NCI-H446 (cell line): ENCODE data around the gene RFTN2.
"Not testable (repeated sequence)": the region's sequence is repeated elsewhere in the genome, so short reads cannot be mapped to it uniquely, and the experiment has no call there.

Source experiments
- DNase-seq, 2 experiments: peaks; one replicate each; lab custom pipeline; 2025; lab: John Stamatoyannopoulos, UW

Gene RFTN2, protein sequence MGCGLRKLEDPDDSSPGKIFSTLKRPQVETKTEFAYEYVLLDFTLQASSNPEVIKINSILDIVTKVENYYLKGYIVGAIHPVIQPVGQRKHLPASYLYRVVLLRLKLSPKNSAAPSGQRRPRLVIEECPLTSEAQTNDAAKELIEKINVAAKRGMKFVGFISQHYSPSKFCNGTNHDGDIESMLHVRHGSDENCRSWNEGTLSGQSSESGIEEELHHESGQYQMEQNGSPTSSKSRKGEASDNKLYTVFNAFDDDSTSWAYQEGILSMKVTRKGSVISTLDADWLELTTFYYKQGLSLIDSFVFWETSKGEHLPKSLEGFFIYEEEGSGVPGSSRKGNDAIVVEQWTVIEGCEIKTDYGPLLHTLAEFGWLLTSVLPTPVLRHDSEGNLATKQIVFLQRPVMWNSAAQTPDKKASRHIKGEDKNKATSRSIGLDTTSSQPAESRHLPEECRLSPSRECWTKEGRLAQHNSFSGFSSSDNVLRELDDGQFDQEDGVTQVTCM

DNA sequence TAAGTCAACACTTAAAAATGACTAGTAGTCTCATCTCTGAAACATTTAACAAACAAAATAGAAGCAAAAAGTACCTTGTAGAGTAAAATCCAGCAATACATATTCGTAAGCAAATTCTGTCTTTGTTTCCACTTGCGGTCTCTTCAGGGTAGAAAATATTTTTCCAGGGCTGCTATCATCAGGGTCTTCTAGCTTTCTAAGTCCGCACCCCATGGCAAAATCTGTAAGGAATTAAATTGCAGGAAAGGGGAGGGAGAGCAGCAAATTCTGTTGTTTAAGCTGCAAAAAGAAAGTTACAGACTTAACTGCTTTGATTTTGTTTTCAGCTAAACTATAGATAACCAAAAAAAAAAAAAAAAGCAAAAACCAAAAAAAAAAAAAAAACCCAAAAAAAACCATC, at the start of gene RFTN2:
RFTN2 (minus strand) TSS at position 342 of the 400 bp plus-strand sequence; CDS start at position 213, 129 bp downstream.
- DNase-seq = no peak

DNA sequence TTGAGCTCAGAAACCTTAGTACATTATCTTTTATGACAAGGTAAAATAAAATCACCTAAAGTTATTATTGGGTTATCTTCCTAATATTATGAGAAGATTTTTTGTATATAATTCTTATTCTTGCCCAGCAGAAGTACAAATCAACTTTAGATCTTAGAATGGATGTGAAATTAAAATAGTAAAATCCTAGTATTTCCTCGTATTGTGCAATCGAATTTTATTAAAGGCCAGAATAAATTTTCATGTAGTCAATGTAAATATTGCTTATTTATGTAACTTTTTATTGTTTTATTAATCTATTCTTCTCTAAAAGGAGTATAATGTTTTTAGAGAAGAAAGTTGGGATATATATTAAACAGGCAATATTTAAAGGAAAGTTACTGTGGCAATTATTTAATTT, 42.5 kb upstream of the RFTN2 start:
- DNase-seq = no peak

DNA sequence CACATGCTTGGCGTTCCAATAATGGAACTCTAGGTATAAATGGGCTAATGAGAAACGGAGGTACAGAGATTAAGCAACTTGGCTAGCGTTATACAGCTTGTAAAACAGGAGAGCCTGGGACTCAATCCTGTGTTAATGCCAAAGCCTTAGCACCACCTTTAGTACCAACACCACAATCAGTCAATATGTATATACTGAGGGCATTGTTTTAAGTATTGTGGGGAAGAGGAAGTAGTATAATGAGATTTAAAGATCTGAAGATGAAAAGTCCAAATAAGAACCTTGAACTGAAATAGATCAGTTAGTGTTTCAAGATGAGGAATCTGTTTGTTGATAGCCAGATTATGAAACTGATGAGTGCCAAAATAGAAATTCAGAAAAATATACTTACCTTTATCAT, 37.9 kb upstream of the RFTN2 start:
- DNase-seq = no peak

DNA sequence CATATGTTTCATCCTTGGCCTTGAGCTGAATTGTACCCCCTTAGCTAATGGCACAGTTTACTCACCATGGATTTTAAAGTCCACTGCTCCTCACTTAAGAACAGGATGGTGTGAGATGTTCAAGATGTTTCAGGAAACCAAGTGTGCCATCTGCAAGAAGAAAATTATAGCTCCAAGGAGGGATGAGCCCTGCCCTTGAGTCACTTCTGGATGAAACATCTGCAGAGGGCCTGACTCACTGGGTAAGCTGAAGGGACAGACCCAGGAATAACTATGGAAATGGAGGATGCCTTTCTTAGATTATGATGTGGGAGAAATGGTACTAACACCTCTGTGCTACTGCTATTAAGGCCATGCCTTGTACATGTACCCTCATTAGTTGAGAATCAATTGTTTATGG, 36.2 kb upstream of the RFTN2 start:
- no peak for DNase-seq

DNA sequence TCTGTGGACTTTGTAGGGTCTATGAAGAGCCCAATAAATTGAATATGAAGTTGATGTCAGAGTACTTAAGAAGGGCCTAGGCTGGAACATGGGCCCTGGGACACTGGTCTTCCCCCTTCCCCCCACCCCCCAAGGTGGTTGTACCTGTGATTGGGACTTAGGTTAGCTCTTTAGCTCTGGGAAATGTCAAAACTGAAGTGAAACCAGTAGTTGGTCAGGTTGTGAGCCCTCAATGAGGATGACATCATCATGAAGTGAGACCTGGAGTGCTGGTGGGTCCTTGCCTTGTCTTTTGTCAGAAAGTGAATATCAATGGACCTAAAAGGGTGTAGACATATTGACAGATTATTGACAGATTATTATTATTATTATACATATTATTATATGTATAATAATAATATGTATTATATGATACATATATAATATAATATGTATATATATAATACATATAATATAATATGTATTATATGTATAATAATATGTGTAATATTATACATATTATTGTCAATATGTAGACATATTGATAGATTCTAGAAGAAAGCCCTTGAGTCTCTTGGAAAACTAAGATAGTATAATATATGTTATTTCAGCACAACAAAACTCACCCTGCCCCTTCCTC, 35.1 kb upstream of the RFTN2 start:
- DNase-seq = no peak

DNA sequence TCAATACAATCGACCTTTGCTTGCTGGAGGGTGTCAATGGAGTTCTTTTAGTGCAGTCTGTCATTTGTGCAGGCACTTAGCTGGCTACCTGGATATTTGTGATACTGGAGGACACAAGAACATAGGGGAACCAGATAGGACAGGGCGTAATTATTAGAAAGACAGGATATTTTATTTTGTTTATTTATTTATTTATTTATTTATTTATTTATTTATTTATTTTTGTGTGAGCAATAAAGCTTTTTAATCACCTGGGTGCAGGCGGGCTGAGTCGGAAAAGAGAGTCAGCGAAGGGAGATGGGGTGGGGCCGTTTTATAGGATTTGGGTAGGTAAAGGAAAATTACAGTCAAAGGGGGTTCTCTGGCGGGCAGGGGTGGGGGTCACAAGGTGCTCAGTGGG, 33.8 kb upstream of the RFTN2 start:
- DNase-seq = not testable (repeated sequence)

DNA sequence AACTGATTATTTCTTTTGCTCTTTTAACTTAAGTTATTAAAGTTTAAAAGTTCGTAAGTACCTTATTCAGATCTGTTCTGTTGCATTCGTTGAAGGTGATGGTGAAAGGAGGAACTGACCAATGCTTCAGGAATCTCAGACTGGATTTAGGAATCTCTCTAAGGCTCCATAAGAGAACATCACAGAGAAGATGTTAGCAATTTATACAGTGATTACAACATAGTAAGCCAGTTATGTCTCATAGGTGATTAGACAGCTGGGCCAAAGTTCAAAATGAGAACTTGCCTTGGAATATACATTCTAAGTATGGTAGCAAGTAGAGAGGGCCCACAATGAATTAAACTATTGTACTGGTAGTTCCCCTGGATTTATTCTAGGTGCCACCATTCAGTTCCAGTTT, 32.9 kb upstream of the RFTN2 start:
- DNase-seq = no peak

DNA sequence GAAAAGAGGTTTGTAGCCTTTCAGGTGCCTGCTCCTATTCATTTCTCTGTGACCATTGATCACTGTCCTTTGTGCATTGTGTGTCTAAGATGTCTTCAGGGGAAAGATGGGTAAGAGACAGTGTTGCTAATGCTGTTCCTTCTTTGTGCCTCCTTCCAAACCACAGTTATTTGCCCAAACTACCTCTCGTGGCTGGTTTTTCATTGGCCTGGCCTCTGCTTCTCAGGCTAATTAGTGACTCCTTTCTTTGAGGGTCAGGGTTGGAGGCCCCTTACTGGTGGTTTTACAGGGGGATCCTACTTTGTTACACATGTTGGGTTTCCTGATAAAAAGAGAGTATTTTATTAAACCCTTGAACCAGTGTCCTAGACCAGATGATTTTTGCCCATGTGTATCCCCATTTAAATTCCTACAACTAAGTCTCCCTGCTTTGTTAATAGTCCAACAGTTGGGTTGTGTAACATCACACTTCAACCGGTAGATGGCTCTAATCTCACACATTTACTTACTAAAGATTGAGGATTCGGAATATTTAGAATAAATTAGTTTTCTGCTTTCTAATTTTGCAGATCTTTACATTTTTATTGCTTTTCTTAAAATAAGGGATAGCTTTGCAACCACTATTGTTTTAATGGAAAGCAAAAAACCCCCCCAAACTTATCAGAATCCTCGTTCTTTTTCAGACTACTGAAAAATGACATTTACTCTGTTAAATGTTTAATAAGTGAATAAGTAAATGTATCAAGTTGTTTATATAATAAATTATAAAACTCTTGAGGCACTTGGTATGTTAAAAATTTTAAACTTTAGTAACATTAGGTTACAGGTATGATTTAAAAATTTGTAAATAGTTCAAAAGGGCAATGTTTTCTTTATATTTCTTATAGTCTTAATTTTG, 32.2 kb upstream of the RFTN2 start:
- DNase-seq = peak in 1 of 2 experiments; percentile 48

DNA sequence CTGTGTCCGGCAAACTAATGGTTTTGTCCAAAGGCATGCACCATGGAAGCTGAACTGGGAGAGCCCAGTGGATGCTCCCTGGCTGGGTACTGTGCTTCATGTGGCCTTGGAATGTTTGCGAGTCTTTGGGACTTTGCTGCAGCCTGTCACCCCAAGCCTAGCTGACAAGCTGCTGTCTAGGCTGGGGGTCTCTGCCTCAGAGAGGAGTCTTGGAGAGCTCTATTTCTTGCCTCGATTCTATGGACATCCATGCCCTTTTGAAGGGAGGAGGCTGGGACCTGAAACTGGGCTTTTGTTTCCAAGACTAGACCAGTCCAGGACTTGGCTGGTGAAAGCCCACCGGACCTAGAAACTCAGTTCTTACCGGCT, 31.4 kb upstream of the RFTN2 start:
- DNase-seq = no peak

DNA sequence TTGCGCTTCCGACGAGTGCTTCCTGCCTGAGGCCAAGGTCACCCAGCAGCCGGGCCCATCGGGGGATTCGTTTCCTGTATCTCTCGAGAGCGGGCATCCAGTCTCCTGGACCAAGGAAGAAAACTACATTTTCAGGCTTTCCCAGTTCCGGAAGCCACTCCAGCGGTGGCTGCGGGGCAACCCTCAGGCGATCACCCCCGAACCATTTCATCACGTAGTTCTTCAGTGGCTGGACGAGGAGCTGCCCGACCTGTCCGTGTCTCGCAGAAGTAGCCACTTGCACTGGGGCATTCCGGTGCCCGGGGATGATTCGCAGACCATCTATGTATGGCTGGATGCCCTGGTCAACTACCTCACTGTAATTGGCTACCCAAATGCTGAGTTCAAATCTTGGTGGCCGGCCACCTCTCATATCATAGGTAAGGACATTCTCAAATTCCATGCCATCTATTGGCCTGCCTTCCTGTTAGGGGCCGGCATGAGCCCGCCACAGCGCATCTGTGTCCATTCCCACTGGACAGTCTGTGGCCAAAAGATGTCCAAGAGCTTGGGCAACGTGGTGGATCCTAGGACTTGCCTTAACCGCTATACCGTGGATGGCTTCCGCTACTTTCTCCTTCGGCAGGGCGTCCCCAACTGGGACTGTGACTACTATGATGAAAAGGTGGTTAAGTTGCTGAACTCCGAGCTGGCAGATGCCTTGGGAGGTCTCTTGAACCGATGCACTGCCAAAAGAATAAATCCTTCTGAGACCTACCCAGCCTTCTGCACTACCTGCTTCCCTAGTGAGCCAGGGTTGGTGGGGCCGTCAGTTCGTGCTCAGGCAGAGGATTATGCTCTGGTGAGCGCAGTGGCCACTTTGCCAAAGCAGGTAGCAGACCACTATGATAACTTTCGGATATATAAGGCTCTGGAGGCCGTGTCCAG, 30.8 kb upstream of the RFTN2 start:
- DNase-seq = peak in 1 of 2 experiments; percentile 11

DNA sequence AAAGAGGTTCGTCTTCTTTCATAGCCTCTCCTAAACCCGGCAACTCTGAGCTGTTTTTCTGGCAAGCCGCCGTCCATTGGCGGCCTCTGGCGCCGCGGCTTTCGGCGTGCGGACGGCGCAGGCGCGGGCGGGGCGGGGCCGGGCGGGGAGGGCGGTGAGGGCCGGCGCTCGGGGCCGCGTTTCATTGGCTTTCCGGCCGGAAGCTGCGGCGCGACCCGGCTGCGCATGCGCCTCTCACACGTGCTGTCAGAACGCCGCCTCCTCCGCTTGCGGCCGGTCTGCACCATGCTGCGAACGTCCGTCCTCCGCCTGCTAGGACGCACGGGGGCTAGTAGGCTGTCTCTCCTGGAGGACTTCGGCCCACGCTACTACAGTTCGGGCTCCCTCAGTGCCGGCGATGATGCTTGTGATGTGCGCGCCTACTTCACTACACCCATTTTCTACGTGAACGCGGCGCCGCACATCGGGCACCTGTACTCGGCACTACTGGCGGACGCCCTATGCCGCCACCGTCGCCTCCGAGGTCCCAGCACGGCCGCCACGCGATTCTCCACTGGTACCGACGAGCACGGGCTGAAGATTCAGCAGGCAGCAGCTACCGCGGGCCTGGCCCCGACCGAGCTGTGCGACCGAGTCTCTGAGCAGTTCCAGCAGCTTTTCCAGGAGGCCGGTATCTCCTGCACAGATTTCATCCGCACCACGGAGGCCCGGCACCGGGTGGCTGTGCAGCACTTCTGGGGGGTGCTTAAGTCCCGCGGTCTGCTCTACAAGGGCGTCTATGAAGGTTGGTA, 29.9 kb upstream of the RFTN2 start, which contains the start of gene MARS2:
MARS2 (plus strand) TSS at position 249 of the 791 bp plus-strand sequence; CDS start at position 286, 37 bp downstream.
- peak; percentile 83 to 94 for DNase-seq

DNA sequence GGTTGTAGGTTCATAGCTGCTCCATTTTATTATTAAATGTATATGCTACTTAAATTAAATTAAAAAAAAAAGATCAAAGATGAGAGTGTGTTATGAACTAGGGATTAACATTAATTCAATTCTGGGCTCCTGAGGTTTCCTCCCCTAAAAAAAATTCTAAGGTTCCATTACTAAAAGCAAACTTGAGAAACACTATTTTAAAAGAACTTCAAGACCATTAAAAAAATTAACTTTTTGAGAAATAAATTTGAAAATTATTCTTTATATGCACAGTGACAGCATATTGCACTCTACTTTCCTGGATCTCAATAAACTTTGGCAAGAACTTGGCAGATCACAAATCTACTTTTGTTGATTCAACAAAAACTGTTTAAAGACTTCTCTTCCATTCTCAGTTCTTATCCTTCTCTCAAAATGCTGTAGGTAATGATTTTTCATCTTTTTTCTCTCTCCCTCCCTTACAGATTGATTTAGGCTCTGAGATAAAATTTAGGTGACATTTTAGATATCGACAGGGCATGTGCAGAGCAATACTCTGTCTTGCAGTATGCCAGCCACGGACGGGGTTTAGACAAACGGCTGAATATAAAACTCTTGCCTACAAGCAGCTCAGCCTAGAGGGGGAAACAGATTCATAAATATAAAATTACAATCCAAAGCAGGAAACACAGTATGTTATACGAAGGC, 29.2 kb upstream of the RFTN2 start:
- no peak for DNase-seq

DNA sequence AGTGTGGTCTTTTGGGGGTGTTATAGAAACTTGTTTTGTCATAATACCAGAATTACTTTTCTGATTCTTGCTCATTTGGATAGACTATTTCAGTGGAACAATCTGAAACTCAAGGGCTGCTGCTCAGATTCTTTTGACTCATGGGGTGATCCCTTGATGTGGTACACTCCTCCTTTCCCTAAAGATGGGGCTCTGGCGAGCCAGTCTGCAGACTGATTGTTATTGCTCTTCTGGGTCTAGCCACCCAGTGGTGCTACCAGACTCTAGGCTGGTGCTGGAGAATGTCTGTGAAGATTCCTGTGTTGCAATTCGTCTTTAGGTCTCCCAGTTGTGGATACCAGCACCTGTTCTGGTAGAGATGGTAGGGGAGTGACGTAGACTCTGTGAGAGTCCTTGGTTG, 25.6 kb upstream of the RFTN2 start:
- no peak for DNase-seq

DNA sequence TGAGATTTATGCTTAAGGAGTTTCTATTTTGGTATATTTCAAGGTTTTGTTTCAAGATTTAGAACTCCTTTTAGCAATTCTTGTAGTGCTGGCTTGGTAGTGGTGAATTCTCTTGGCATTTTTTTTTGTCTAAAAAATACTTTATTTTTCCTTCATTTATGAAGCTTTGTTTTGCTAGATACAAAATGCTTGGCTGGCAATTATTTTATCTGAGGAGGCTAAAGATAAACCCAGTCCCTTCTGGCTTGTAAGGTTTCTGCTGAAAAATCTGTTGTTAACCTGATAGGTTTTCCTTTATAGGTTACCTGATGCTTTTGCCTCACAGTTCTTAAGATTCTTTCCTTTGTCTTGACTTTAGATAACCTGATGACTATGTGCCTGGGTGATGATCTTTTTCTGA, 24.3 kb upstream of the RFTN2 start:
- DNase-seq = not testable (repeated sequence)

DNA sequence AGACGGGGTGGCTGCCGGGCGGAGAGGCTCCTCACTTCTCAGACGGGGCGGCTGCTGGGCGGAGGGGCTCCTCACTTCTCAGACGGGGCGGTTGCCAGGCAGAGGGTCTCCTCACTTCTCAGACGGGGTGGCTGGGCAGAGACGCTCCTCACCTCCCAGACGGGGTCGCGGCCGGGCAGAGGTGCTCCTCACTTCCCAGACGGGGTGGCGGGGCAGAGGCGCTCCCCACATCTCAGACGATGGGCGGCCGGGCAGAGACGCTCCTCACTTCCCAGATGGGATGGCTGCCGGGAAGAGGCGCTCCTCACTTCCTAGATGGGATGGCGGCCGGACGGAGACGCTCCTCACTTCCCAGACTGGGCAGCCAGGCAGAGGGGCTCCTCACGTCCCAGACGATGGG, 21.2 kb upstream of the RFTN2 start:
- not testable (repeated sequence) for DNase-seq

DNA sequence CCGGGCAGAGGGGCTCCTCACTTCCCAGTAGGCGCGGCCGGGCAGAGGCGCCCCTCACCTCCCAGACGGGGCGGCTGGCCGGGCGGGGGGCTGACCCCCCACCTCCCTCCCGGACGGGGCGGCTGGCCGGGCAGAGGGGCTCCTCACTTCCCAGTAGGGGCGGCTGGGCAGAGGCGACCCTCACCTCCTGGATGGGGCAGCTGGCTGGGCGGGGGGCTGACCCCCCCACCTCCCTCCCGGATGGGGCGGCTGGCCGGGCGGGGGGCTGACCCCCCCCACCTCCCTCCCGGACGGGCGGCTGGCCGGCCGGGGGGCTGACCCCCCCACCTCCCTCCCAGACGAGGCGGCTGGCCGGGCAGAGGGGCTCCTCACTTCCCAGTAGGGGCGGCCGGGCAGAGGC, 20.6 kb upstream of the RFTN2 start:
- not testable (repeated sequence) for DNase-seq

DNA sequence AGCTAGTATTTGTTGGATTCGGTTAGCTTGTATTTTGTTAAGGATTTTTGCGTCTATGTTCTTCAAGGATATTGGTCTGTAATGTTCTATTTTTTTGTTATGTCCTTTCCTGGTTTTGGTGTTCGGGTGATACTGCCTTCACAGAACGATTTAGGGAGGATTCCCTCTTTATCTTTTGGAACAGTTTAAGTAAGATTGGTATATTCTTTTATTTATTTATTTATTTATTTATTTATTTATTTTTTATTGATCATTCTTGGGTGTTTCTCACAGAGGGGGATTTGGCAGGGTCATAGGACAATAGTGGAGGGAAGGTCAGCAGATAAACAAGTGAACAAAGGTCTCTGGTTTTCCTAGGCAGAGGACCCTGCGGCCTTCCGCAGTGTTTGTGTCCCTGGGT, 19.8 kb upstream of the RFTN2 start:
- DNase-seq = not testable (repeated sequence)

DNA sequence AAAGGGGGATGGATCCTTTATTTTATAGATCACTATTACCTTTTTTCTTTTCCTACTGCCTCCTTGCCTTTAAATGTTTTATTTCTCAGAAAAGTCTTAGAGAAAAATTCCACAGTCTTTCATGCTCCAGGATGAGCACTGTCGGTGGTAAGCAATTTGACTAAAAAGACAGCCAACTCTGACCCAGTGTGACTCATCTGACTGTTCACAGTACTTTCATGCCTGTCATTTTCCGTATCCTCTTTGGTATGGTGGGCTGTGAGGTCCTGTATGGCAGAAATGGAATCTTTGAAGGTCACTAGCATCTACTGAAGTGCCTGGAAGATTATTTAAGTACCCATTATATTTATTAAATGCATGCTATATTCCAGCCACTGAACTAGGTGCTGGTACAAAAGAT, 2.1 kb upstream of the RFTN2 start:
- no peak for DNase-seq

DNA sequence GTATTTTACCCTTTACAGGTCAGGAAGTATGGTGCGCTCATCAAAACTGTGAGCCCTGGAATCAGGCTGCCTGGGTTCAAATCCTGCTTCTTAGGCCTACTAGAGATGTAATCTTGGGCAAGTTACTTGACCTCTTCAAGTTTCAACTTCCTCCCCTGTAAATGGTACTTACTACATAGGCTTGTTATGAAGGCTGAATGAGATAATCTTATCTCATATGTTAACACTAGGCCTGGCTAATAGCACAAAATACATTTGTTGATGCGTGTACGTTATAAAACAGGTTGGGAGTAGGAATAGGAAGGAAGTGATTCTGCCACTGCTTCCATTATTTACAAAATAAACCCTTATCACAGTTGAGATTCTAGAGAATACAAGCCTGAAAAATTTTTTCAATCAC, 1.7 kb upstream of the RFTN2 start:
- DNase-seq = no peak

DNA sequence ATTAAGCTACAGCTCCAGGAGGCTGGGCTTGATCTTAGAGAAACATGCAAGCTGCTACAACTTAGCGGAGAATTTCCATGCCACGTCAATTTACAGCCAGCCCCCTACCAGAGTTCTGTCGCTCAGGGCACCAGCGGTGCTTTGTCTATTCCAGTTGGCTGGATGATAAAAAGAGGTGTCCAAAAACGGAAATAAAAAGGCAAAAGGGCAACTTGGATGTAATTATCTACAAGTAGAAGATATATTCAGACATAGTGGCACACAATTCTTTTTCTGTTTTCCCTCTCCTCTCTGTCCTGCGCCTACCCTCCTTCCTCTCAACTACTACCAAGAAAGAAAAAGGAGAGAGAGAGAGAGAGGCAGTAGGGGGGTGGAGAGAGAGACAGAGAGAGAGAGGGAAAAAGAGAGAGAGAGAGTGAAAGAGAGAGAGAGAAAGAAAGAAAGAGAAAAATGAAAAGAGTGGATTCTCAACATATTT, 363 bp upstream of the RFTN2 start:
- no peak for DNase-seq
